ENCODE results near the gene ATP8A2.

The ATP8A2 gene

DNA sequence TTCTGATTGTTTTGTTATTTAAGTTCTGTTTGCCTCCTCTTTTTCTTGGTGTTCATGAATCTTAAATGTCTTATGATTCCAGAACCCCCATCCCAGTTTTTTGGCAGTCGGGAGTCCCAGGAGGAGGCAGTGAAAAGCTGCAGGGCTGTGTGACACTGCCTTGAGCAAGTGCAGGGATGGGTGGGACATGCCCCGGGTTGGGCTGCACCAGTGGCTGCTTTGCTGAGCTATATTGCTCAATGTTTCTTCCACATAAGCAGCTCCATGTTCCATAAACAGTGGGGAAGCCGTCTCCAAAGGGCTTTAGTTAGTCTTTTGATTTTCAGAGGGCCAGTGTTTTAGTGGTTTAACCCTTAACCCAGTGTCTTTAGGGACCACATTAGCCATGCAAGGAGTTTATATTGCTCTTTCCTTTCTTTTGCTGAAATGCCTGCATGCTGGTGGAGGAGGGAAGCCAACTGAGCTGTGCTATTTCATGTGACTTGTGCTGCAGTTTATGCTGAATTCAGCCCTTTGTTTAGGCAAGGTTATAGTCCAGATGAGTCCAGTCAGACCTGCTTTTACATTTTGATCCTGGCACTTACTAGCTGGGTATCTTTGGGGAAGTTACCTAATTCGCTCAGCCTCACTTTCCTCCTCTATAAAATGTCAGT, 13.1 kb downstream of the ATP8A2 start:
- no peak for DNase-seq

DNA sequence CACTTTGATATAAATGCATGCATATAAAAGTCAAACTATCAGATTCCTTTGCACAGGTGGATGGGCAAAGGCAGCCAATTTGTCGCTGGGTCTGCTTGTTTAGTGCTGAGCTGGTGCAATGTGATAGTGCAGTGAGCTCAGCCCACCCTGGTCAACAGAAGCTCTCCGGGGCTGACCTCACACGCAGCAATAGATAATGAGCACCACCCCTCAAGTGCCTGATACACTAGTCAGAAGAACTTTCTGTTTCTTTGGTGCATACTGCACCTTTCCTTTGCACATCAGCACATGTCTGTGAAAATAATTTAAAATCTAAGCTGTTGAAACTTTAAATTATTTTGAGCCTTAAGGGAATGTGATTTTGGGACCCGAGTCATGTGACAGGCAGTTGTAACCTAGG, 20.2 kb downstream of the ATP8A2 start:
- no peak for DNase-seq

DNA sequence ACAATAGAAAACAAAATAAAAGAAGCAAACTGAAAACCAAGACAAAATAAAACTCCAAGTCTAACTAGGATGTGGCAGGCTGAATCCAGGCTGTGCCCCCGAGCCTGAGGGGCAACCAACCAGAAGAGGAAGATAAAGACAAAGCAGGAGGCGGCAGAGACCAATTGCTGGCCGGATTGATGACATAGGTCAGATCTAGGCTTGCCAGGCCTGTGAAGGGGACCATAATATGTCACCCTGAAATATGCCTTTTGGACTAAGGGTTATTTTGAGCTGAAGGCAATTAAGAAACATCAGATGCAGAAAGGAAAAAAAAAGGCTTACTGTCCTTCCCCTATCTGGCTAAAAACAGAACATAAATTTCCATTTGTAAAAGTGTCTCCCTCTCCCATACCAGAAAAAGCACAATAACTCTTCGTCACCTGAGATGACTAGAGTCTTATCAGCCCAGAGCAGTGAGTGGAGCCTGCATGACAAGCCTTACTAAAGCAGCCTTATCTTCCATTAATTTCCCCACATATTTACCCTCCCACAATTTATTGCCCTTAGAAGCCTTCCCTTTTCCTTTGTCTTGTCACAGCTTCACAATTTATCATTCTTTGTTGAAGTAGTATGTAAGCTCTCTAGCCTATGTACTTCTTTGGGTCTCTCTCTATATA, 22.8 kb downstream of the ATP8A2 start:
- no peak for DNase-seq

DNA sequence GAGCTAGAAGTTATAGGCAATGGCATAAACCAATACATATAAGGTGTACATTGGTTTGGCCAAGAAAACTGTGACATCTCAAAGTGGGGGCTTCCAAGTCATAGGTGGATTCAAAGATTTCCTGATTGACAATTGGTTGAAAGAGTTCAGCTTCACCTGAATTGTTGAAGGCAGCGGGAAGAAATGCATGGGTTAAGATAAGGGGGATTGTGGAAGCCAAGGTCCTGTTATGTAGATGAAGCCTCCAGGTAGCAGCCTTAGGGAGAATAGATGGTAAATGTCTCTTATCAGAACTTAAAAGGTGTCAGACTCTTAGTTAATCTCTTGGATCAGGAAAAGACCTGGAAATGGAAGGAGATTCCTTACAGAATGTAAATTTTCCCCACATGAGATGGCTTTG, 26.0 kb downstream of the ATP8A2 start:
- DNase-seq = no peak

DNA sequence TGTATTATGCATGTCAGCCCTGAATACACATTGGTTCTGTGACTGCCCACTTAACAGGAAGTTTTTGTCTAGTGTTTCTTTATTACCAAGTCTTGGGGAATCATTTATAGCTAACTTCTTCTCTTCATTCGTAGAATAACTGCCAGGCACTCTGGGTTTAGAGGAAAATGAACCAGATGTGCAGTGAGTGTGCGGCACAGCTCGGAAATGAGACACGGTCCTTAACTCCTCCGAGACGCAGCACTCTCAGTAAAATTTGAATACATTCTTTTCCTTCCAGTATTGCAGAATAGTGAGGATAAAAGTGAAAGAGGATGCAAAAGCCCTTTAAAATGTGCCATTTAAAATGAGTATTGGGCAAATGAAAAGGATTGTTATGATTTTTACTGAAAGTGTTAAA, 29.2 kb downstream of the ATP8A2 start:
- no peak for DNase-seq

DNA sequence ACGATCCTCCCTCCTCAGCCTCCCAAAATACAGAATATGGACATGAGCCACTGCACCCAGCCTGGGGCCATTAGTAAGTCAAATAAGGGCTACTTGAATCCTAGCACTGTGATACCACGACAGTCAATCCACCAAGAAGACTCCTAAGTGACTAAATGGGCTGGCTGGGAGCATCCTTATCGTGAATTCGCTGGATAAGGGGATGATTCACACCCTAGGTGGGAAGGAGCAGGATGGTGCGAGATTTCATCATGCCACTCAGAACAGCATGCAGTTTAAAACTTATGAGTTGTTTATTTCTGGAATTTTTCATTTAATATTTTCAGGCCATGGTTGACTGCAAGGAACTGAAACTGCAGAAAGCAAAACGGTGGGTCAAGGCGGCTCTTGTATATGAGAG, 30.2 kb downstream of the ATP8A2 start:
- no peak for DNase-seq

DNA sequence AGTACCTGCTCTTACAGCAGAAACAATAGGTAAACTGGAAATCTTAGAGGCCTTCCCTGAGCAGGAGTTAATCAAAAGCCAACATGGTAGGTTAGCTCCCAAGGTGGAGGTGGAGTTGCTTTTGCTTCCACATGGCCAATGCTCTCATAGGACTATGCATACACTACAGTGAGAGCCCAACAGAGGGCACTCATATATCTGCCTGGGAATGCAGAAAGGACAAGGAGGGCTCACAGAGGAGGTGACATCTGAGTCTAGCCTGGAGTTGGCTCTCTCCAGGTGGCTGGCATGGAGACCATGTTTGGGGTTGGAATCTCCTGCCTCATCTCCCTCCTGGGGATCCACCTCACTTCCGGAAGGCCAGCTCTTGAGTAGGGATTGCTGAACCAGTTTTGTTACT, 34.6 kb downstream of the ATP8A2 start:
- no peak for DNase-seq

DNA sequence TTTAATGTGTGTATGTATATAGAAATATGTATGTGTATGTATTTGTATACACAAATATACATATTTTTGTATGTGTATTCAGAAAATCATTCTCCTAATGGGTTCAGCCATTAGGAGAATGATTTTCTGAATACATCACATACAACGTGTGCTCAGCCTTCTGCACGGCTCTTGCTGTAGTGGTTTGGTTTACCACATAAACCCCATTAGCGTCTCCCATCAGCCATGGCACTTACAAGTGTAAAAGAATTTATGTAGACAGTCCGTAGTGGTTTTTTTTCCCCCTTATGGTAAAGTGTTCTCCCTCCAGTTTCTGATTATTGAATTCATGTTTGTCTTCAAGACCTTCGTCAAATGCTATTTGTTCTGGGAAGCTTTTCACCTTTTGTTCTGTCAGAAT, 38.2 kb downstream of the ATP8A2 start:
- DNase-seq = no peak

DNA sequence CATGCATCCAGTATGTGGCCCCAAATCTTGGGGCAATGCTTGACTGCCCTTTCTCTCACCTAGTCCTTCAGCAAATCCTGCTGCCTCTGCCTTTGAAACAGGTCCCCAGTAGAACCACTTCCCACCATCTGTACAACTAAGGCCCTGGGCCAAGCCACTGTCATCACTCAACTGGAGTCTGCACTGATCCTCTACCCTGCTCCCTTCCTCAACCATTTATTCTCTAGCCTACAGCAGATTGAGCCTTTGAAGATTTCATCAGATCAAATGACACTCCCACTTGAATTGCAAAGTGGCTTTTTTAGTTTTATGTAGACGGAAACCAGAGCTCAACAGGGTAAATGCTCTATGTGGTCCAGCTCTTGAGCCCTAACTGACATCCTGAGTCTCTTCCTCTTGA, 43.5 kb downstream of the ATP8A2 start:
- no peak for DNase-seq

DNA sequence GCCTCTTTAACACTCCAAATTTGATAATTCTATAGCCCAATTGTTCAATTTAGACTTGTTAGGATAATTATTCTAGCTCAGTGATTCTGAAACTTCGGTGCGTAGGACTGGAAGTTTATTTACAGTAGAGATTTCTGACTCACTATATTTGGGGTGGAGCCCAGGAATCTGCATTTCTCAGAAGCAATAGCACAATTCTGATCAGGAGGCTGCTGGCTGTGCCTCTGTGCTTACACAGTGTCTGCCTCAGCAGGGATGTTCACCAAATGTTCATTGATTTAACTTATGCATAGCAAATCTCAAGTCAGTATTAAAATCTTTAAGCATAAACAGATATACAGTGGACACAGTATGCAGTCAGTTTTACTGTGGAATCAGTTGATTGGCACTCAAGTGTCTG, 45.8 kb downstream of the ATP8A2 start:
- DNase-seq = no peak

DNA sequence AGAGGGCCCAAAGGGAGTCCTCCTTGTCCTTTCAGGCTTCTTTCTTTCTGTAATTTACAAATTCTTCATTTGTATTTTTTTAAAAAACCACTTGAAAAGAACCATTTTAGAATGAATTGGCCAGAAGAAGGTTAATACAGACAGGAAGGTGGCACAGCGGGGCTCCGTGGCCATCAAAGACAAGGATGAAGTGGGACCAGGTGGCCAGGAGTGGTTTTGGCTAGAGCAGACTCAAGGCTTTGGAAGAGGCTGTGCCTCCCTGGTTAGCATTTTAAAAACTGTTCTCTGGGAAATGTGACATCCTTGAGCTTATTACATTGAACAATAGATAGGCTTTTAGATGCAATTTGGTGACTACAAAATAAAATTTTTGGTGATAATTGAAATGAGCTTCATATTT, 48.4 kb downstream of the ATP8A2 start:
- no peak for DNase-seq

DNA sequence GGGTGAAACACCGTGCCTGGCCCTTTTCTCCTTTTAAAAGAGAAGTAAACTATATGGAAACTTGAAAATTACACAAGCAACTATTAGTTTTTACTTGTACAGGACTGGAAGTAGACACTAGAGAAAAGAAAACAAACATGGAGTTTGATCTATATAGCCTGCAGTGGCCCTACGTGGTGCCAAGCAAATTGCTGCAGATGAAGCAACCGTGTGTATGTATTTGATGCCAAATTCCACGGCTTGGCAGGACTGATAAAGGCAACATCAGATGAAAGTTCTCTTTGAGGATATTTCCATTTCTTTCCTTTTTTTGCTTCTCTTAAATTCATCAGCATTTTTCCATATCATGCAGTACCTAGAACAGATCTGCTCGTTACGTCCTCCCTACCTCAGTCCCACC, 49.8 kb downstream of the ATP8A2 start:
- DNase-seq = no peak

DNA sequence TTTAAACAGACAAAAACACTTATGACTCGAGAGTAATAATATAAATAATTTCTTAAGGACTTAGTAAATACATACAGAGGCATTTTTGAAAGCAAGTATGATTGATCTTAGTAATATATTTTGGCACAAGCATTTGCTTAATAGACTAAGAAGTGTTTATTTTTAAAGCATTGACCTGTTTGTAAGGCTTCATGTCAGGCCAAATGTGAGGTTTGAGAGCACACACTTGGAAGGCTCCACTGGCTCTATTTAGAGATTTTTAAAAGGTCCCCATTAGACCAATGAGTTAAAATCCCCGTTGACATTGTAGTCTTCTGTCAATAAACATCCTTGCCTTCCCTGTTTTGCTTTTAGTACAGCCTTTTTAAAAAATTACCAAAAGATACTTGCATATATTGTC, 50.4 kb downstream of the ATP8A2 start:
- no peak for DNase-seq

DNA sequence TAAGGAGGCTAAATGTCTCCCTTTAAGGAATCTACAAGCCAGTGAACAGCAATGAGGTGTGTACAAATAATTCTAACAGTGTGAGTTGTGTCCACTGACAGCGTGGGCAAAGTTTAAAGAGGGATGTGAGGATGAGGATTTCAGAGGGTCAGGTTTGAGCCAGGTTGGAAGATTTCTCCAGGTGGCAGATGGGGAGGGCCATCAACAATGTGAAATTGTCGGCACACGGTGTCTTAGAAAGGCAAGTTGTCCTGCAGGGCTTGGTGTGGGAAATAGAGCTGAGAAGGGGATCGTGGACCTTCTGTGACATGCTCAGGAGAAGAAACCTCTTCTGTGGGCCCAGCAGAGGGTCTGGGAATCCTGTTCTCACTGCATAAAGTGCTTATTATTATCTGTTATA, 52.1 kb downstream of the ATP8A2 start:
- no peak for DNase-seq

DNA sequence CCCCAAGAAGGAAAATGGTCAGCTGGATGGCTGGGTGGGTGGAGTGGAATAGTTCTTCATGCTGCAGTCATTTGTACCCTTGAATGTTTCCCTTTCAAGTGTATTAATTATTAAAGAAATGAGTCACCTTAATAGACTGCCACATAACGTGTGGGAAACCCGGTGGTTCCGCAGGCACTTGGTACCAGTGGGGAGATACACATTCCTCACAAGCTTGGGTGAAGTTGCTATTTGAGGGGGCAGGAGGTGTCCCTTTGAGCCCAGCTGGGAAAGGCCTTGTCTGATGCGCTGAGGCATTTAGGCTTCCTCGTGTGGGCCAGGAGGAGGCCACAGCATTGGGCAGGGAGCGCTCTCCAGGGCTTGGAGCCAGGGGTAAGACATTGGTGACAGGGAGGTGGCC, 57.7 kb downstream of the ATP8A2 start:
- DNase-seq = no peak

DNA sequence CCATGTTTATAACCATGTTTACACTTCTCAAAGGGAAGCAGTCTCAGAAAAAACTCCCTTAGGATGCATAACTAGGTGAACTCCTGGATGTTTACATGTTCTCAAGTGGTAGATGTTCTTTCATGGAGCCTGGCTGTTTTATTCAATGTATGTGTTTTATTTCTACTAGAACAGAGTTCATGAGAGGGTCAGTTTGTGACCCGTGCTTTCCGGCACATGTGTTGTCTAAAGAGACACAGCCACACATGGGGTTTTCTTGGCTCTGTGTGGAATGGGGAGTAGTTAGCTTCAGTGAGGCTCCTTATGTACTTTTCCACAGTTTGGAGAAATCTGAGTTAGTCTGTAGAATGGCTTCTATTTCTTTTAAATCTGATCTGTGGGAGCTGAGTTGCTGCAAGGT, 60.9 kb downstream of the ATP8A2 start:
- DNase-seq = no peak

DNA sequence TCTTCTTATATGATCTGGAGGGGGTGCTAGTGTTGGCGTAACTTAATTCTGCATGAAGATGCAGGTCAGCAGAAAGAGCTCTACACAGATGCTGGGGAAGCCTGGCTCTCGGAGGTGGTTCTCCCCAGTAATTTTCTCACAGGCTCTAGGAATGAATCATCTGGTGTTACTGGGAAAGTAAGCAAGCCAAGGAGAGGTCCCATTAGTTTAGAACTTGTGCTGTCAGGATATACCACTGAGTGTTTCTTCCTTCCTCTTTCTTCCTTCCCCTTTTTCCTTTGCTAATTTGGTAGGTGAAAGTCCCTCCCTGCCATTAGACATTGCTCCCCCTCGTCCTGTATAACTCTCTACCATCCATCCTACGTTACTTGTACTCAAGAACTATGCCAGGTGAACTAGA, 68.3 kb downstream of the ATP8A2 start:
- DNase-seq = no peak

DNA sequence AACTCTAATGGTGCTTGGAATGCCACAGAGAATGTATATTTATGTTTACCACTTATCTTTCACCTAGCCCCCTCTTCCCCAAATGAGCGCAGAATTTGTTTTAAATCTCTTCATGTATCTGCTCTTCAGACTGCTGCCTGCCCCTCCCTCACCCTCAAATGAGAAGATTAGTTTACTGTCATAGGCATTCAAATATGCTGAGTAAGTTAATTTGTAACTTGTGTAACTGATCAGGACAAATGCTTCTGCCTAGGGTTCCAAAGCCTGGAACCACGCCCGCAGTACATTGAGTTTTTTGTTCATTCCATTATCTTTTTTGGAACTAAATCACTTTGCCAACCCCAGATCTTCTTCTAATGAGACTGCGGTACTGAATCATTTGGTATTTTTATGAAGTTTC, 74.5 kb downstream of the ATP8A2 start:
- DNase-seq = no peak

DNA sequence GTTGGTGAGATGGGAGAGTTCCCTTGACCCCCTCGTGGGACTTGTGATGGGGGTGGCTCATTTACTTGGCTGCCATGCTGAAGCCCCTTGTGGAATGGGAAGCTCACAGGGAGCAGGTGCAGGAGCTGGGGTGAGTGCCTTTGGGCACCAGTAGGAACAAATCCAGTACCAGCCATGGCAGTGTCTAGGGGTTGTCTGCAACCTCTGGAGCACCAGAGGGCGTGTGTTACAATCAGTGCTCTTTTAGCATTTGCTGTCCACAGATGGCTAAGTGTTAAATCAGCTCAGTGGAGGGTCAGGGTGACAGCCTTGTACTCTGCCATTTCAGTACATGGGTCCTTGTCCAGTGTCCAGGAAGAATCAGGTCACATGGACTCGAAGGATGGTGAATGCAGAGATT, 75.6 kb downstream of the ATP8A2 start:
- DNase-seq = no peak

DNA sequence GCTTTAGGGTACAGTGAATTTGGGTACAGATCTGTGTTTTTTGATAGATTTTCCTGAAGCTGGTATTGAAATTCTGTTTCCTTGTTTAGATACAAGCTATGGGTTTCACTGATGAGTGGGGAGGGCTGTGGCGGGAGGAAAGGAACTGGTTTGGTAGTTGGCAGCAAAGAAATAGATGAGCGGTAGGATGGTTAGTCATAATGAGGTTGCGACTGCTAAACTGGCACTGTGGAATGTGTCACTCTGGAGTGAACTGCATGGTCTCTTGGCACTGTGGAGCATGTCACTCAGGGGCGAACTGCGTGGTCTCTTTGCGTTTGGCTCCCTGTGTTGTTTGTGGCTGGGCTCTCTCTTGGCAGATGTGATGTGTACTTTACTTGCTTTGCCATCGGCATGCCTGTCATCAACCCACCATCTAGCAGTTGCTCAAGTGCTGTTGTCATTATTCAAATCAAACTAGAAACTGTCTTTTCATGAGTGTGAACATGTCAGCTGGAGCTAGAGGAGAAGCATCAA, 82.1 kb downstream of the ATP8A2 start:
- DNase-seq = no peak

DNA sequence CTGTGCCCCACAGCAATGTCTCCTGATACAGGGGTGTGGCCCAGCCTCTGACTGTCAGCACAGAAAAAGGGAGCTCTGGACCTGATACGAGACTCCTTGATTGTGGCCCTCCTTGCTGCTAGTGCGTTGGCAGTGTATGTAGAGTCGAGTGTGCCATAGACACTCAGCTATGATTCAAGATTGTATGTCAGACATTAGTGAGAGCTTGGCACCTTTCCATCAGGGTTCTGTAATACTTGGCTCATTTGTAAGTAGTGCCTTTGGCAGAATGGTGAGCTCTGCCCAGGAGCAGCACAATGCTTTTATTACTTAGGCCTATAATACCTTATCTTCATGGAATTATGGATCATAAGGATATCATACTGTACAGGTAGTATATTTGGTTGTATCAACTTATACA, 83.4 kb downstream of the ATP8A2 start:
- no peak for DNase-seq

DNA sequence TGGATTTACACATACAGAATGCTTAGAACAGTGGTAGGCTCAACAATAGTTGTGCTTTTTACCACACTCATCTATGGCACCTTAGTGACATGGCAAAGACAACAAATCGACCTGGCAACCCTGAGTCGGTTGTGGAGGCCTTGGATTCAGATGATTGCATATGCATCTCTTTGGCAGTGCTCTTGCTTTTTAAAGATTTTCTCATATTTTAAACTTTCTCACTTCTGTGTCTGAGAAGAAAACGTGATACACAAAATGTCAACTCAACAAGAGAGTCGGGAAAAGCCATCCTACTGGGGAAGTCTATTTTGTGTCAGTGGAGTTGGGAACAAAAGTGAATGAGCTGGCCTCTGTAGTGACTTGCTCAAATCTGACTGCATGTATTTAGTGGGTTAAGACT, 85.8 kb downstream of the ATP8A2 start:
- DNase-seq = no peak

DNA sequence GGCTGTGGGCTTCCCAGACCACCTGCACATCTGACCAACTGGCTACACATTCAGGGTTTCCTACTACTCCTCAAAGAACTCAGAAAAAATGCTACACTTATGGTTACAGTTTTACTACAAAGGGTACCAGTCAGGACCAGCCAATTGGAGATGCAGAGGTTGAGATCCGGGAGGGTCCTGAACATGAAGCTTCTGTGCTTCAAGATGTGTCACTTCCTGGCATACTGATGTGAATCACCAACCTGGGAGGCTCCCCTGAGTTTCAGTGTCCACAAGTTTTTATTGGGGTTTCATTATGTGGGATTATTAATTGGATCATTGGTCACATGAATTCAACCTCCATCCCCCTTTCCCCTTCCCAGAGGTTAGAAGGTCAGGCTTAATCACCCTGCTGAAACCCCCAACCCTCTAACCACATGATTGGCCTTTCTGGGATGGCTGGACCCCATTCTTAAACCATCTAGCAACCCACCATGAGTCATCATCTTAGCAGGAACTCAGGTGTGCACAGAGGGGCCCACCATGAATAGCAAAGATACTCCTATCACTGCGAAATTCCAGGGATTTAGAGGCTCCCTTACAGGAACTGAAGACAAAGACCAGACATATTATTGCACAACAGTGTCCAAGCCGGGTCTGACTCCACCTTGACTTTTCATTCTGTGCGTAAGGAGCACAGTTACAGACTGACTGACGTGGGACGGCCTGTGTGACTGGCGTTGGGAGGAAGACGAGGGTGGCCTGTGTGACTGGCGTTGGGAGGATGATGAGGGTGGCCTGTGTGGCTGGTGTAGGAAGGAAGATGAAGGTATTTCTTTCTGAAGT, 90.7 kb downstream of the ATP8A2 start:
- no peak for DNase-seq

DNA sequence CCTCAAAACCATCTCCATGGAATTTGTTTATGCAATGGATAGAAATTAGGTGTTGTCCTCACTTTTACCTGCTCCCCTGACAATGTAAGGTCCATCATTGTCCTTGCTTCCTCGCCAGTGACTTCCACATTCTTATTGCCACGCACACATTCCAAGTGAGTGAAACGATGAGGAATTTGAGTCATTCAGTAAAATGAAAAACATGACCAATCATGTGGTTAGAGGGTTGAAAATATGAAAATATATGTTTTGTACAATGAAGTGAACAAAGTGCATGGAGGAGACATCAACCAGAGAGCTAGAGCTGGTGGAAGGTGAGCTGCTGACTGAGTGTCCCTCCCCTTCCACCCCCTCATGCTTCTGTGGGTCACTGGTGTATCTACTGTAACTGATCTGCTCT, 91.7 kb downstream of the ATP8A2 start:
- no peak for DNase-seq
